HepG2 (cell line): Measurements from ENCODE around the gene TET3. TPM values are rescaled to one million over a fixed set of nuclear protein-coding genes. Genes with fewer than 3 reads are reported as not detected.

Source experiments
- AGO2 ChIP-seq: fragments of 200-400 bp; formaldehyde crosslinking; optimal IDR thresholded peaks from 2 replicates; pipeline ENCODE3; 2017; ENCODE audit warnings: mild to moderate bottlenecking, low read depth, low read length, moderate library complexity
- ARNT ChIP-seq: fragments of 450-650 bp; IDR thresholded peaks from 2 replicates; pipeline ENCODE4 v1.6.1; 2017
- GABPB1 ChIP-seq: IDR thresholded peaks from 2 replicates; pipeline ENCODE4 v1.6.1; 2016; ENCODE audit warnings: mild to moderate bottlenecking, missing genetic modification reagents, moderate library complexity, missing compliant biosample characterization
- HNRNPLL ChIP-seq: fragments of 200-400 bp; formaldehyde crosslinking; IDR thresholded peaks from 2 replicates; pipeline ENCODE4 v1.6.1; 2017; ENCODE audit warnings: mild to moderate bottlenecking, low read depth, low read length; ENCODE audit not compliant: poor library complexity, severe bottlenecking
- KDM4B ChIP-seq: sonication (generic); formaldehyde crosslinking; IDR thresholded peaks from 2 replicates; pipeline ENCODE4 v1.4.0; 2020; ENCODE audit warnings: missing genetic modification reagents
- PATZ1 ChIP-seq: sonication (generic); formaldehyde crosslinking; IDR thresholded peaks from 2 replicates; pipeline ENCODE4 v1.4.0; 2020; ENCODE audit warnings: missing genetic modification reagents
- POLR2A ChIP-seq, 2 experiments: IDR thresholded peaks; 2 replicates each; pipeline ENCODE4 v1.6.1; 2011; ENCODE audit warnings: low read depth in 2 of 2, low read length in 2 of 2, mild to moderate bottlenecking in 1 of 2, moderate library complexity in 1 of 2; ENCODE audit not compliant: insufficient read depth in 1 of 2
- SKI ChIP-seq: fragments of 450-650 bp; IDR thresholded peaks from one replicate; pipeline ENCODE4 v1.6.1; 2018; ENCODE audit warnings: mild to moderate bottlenecking; ENCODE audit not compliant: partially characterized antibody
- ZGPAT ChIP-seq: IDR thresholded peaks from 2 replicates; pipeline ENCODE4 v1.6.1; 2016; ENCODE audit warnings: mild to moderate bottlenecking
- ZNF468 ChIP-seq: sonication (generic); formaldehyde crosslinking; IDR thresholded peaks from 2 replicates; pipeline ENCODE4 v1.8.0; 2022; ENCODE audit warnings: mild to moderate bottlenecking, moderate library complexity, missing genetic modification reagents
- ZNF687 ChIP-seq: sonication (generic); formaldehyde crosslinking; IDR thresholded peaks from 2 replicates; pipeline ENCODE4 v1.5.1; 2020; ENCODE audit warnings: mild to moderate bottlenecking, missing genetic modification reagents, moderate library complexity
- polyA plus RNA-seq, 8 experiments: library from polyadenylated mRNA; depleted of rRNA in 3 of 8; stranded (reverse) in 7 of 8; unstranded in 1 of 8; fragments of >200 nt; fragmentation: Illumina TruSeq in 4 of 8; extraction: Trizol in 4 of 8; gene quantifications; 2 replicates each; pipeline versions ENCODE4 v1.2.1 to v1.2.3, GENCODE V29; 2011 to 2016; ENCODE audit warnings: low read depth in 4 of 8, missing spikeins in 1 of 8, mixed read lengths in 1 of 8; ENCODE audit not compliant: insufficient read depth in 1 of 8
- total RNA-seq, 5 experiments: library from RNA; depleted of rRNA; stranded (reverse); fragments of >200 nt; fragmentation: Illumina TruSeq; extraction: Trizol; gene quantifications; 2 replicates each; pipeline ENCODE4 v1.2.3, GENCODE V29; 2016; ENCODE audit warnings: low read depth in 1 of 5
- TF ChIP-seq, protein P1 (sequence below): sonication (generic); formaldehyde crosslinking; IDR thresholded peaks from 2 replicates; pipeline ENCODE4 v1.4.0; 2020; ENCODE audit warnings: missing genetic modification reagents, borderline replicate concordance
- TF ChIP-seq, protein P2 (sequence below): IDR thresholded peaks from 2 replicates; pipeline ENCODE4 v1.6.1; 2016; ENCODE audit warnings: low read depth

The TET3 gene
- total and polyA plus RNA-seq, 2 of the 13 experiments (the other 11 are each of a cell fraction or from before 2014, with no cell fraction given): 4.3 to 6.8 TPM

- no peak for TF ChIP-seq KDM4B
- TF ChIP-seq, protein P1, sequence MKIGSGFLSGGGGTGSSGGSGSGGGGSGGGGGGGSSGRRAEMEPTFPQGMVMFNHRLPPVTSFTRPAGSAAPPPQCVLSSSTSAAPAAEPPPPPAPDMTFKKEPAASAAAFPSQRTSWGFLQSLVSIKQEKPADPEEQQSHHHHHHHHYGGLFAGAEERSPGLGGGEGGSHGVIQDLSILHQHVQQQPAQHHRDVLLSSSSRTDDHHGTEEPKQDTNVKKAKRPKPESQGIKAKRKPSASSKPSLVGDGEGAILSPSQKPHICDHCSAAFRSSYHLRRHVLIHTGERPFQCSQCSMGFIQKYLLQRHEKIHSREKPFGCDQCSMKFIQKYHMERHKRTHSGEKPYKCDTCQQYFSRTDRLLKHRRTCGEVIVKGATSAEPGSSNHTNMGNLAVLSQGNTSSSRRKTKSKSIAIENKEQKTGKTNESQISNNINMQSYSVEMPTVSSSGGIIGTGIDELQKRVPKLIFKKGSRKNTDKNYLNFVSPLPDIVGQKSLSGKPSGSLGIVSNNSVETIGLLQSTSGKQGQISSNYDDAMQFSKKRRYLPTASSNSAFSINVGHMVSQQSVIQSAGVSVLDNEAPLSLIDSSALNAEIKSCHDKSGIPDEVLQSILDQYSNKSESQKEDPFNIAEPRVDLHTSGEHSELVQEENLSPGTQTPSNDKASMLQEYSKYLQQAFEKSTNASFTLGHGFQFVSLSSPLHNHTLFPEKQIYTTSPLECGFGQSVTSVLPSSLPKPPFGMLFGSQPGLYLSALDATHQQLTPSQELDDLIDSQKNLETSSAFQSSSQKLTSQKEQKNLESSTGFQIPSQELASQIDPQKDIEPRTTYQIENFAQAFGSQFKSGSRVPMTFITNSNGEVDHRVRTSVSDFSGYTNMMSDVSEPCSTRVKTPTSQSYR: peak; percentile 42; the same call in 1 of the 2 replicates
- TF ChIP-seq POLR2A (IDR thresholded peaks at IDR 0.05; ENCODE audit: insufficient read depth in 1 of 2, low read depth in 2 of 2, low read length in 2 of 2): peak in 1 of 2 experiments; percentile 12; a peak in 1 of 4 replicates
- 0 out of 2 replicates have a peak, but pooled peaks have one; percentile 68 for TF ChIP-seq ZNF687 (CRISPR knock-in tag)
- no peak for TF ChIP-seq SKI
- TF ChIP-seq GABPB1 (CRISPR knock-in tag): peak; percentile 35; the same call in 1 of the 2 replicates
- TF ChIP-seq HNRNPLL: peak; percentile 19
- TF ChIP-seq ZNF468 (CRISPR knock-in tag): peak; percentile 87; the same call in 1 of the 2 replicates
- TF ChIP-seq, protein P2, sequence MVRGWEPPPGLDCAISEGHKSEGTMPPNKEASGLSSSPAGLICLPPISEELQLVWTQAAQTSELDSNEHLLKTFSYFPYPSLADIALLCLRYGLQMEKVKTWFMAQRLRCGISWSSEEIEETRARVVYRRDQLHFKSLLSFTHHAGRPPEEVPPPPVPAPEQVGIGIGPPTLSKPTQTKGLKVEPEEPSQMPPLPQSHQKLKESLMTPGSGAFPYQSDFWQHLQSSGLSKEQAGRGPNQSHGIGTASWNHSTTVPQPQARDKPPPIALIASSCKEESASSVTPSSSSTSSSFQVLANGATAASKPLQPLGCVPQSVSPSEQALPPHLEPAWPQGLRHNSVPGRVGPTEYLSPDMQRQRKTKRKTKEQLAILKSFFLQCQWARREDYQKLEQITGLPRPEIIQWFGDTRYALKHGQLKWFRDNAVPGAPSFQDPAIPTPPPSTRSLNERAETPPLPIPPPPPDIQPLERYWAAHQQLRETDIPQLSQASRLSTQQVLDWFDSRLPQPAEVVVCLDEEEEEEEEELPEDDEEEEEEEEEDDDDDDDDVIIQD (CRISPR knock-in tag): no peak
- TF ChIP-seq ARNT: no peak
- TF ChIP-seq PATZ1 (CRISPR knock-in tag): peak; percentile 57; the same call in 1 of the 2 replicates
- 0 out of 2 replicates have a peak, but pooled peaks have one; percentile 32 for TF ChIP-seq ZGPAT (CRISPR knock-in tag)
- TF ChIP-seq AGO2: peak; percentile 30
Measured at GRCh38 chr2:73985308-73986084, 786 bp downstream of the TET3 start (continued).
